Lower lobe of right lung (tissue), 2 donors: ENCODE measurements around the gene YBX2. TPM values are rescaled to one million over a fixed set of nuclear protein-coding genes. Genes with fewer than 3 reads are reported as not detected.

Experiments used
- ATAC-seq, 2 donors: fragments of 200-7000 bp; cut with Tn5 transposase; one replicate each; pipeline ENCODE4 v1.9.1; 2020 to 2022; ENCODE audit warnings: mild to moderate bottlenecking in 2 of 2, moderate library complexity in 2 of 2
- DNase-seq: peaks from one replicate; pipeline ENCODE4 v3.0.0-alpha.2; 2020
- H3K27ac ChIP-seq: fragments of 200-600 bp; one replicate; pipeline ENCODE4 v1.8.0; 2022
- H3K27me3 ChIP-seq: fragments of 200-600 bp; one replicate; pipeline ENCODE4 v1.8.0; 2022; ENCODE audit warnings: low read depth
- H3K36me3 ChIP-seq: fragments of 200-600 bp; one replicate; pipeline ENCODE4 v1.8.0; 2022; ENCODE audit warnings: mild to moderate bottlenecking
- H3K4me1 ChIP-seq: fragments of 200-600 bp; one replicate; pipeline ENCODE4 v1.8.0; 2022
- H3K4me3 ChIP-seq: fragments of 200-600 bp; one replicate; pipeline ENCODE4 v1.8.0; 2022; ENCODE audit warnings: mild to moderate bottlenecking
- H3K9me3 ChIP-seq: fragments of 200-600 bp; one replicate; pipeline ENCODE4 v1.8.0; 2022
- CTCF ChIP-seq: fragments of 200-600 bp; IDR thresholded peaks from one replicate; pipeline ENCODE4 v1.8.0; 2022; ENCODE audit warnings: antibody characterized with exemption, mild to moderate bottlenecking
- intact Hi-C: fragments of 100-400 bp; cut with DNase I; formaldehyde crosslinking; loops from one replicate; pipeline ENCODE4 v1.11.0; 2022
- total RNA-seq: library from RNA; stranded (reverse); fragmentation: NEBNext Ultra II Directional; extraction: Animal tissue kit (Norgen Biotek cat#: 25700); gene quantifications from one replicate; pipeline ENCODE4 v1.2.1, GENCODE V29; 2021
- donor health status: DM: no; HTN: yes; CAD: no; lungs with severe emphysema.

Gene YBX2
- total RNA-seq, 1 donor from 2014 or later, result 0.41 TPM

GRCh38 chr17:7262935-7263800 is 31.3 kb downstream of the YBX2 start:
- intact Hi-C loops, result no loop called here
- H3K27me3 ChIP-seq, result peaks cover 21% of the 10 kb centered on the region
- H3K4me1 ChIP-seq, result peaks cover 52% of the 10 kb centered on the region
- TF ChIP-seq CTCF, result no peak
- H3K4me3 ChIP-seq, result peak overlapping the region; percentile 67
- H3K9me3 ChIP-seq, result no peaks in the 10 kb centered on the region
- DNase-seq (peak; percentile 82), ATAC-seq (peak; percentile 53 to 59)
- peak overlapping the region; percentile 88 for H3K27ac ChIP-seq
- H3K36me3 ChIP-seq, result peaks cover 10% of the 10 kb centered on the region

DNA sequence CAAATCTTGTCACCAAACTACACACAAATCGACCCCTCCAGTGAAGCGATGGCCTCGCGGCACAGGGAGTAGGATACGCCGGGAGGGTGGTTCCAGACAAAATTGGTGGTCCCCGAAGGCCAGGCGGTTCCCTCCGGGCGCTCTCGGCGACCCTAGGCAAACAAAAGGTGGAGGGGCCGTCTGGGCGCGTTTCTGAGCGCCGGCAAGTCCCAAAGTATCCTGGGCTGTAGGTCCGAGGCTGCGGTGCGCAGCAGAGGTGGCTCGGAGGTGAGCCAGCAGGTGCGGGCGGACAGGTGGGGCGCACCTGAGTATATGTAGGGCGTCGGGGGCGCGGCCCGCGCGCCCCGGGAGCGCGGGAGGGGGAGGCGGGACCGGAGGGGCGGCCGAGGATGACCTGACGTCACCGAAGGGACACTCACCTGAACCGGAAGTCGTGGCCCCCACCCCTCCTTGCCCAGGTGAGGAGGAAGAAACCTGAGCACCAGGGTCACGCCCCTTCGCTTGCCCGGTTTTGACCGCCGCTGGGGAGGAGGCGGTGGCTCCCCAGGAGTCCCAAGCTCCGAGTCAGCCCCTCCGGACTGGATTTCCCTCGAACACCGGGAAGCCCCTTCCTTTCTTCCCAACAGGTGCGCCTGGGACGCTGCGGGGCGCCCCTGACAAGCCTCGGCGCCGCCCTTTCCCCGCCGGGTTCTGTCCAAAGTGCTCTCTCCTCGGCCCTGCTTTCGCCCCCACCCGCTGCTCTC is 32.1 kb downstream of the YBX2 start, which contains the start of gene CLDN7:
Gene CLDN7, minus strand, starts transcription at position 287 of the 743 bp plus-strand sequence. CDS start 435 bp downstream, outside the sequence.
- peak within 1 kb of the TSS; percentile 88 for H3K27ac ChIP-seq
- H3K9me3 ChIP-seq, result no peaks in the 10 kb centered on the region
- H3K27me3 ChIP-seq, result peaks cover 21% of the 10 kb centered on the region
- peaks cover 52% of the 10 kb centered on the region for H3K4me1 ChIP-seq
- DNase-seq, result peak; percentile 92
- ATAC-seq, result peak; percentile 83 to 90
- H3K36me3 ChIP-seq, result peaks cover 18% of the 10 kb centered on the region
- peak within 1 kb of the TSS; percentile 67 for H3K4me3 ChIP-seq
- intact Hi-C loops, result no loop called here
- TF ChIP-seq CTCF, result no peak

- intact Hi-C loops, result no loop called here
- DNase-seq (peak; percentile 55), ATAC-seq (peak; percentile 28 to 31)
- TF ChIP-seq CTCF, result no peak
- peaks cover 26% of the 10 kb centered on the region for H3K36me3 ChIP-seq
- peaks cover 21% of the 10 kb centered on the region for H3K27me3 ChIP-seq
- H3K4me1 ChIP-seq, result peaks cover 52% of the 10 kb centered on the region
- H3K4me3 ChIP-seq, result peak overlapping the region; percentile 67
- H3K27ac ChIP-seq, result peak overlapping the region; percentile 88
- H3K9me3 ChIP-seq, result no peaks in the 10 kb centered on the region
Observed at GRCh38 chr17:7261379-7262191, 32.9 kb downstream of the YBX2 start.

GRCh38 chr17:7260651-7261378 is 33.6 kb downstream of the YBX2 start:
- Histone ChIP-seq H3K36me3 (peaks cover 34% of the 10 kb centered on the region), H3K27ac (peak overlapping the region; percentile 88), H3K4me1 (peaks cover 52% of the 10 kb centered on the region), H3K9me3 (no peaks in the 10 kb centered on the region), H3K4me3 (peak overlapping the region; percentile 67), H3K27me3 (peaks cover 21% of the 10 kb centered on the region)
- DNase-seq (peak; percentile 89), ATAC-seq (peak; percentile 80 to 82)
- intact Hi-C loops, result no loop called here
- TF ChIP-seq CTCF, result no peak
